ENCODE measurements around the gene IL20RA.

IL20RA gene

GRCh38 chr6:137025786-137026730 lies 18.7 kb downstream of the IL20RA start:
- TF ChIP-seq ZFX (IDR thresholded peaks at IDR 0.05), result no peak
- no peak for TF ChIP-seq CTCF (conservative IDR thresholded peaks at IDR 0.05)
- H3K27ac ChIP-seq, result peak overlapping the region; percentile 49; the same call in 1 of the 2 replicates

- H3K27ac ChIP-seq, result no peak overlapping the region
- TF ChIP-seq ZFX (IDR thresholded peaks at IDR 0.05) (no peak), CTCF (conservative IDR thresholded peaks at IDR 0.05) (no peak)
These were observed 20.4 kb downstream of the IL20RA start for GRCh38 chr6:137024237-137024990.

GRCh38 chr6:137020776-137021175 lies 24.0 kb downstream of the IL20RA start:
- no peak for TF ChIP-seq ZFX (IDR thresholded peaks at IDR 0.05)
- TF ChIP-seq CTCF (conservative IDR thresholded peaks at IDR 0.05), result no peak
- no peak overlapping the region for H3K27ac ChIP-seq

GRCh38 chr6:137019476-137020272 lies 25.1 kb downstream of the IL20RA start:
- no peak for TF ChIP-seq CTCF (conservative IDR thresholded peaks at IDR 0.05)
- TF ChIP-seq ZFX (IDR thresholded peaks at IDR 0.05), result no peak
- no peak overlapping the region for H3K27ac ChIP-seq

- no peak for TF ChIP-seq CTCF (conservative IDR thresholded peaks at IDR 0.05)
- no peak for TF ChIP-seq ZFX (IDR thresholded peaks at IDR 0.05)
- no peak overlapping the region for H3K27ac ChIP-seq
These were observed 27.7 kb downstream of the IL20RA start for GRCh38 chr6:137017081-137017480.

GRCh38 chr6:137016356-137016755 lies 28.4 kb downstream of the IL20RA start:
- H3K27ac ChIP-seq, result no peak overlapping the region
- no peak for TF ChIP-seq CTCF (conservative IDR thresholded peaks at IDR 0.05)
- no peak for TF ChIP-seq ZFX (IDR thresholded peaks at IDR 0.05)

Measured in C4-2B (cell line).